K562 (cell line): ENCODE data around the gene SPRED2. TPM values are rescaled to one million over a fixed set of nuclear protein-coding genes. Genes with fewer than 3 reads are reported as not detected.
A peak's percentile ranks its signal among the peaks of the same experiment; 100 is the strongest.

ENCODE experiments used
- ARID1B ChIP-seq: fragments of 450-650 bp; IDR thresholded peaks from 2 replicates; pipeline ENCODE4 v1.6.1; 2016; ENCODE audit warnings: antibody characterized with exemption, mild to moderate bottlenecking, inconsistent platforms
- ARNT ChIP-seq, 2 experiments: fragments of 450-650 bp; IDR thresholded peaks; 2 replicates each; pipeline ENCODE4 v1.6.1; 2016; ENCODE audit warnings: mild to moderate bottlenecking in 1 of 2
- BRCA1 ChIP-seq, 2 experiments: fragments of 450-650 bp in 1 of 2; sonication (generic) in 1 of 2; formaldehyde crosslinking in 1 of 2; IDR thresholded peaks; 2 replicates each; pipeline versions ENCODE4 v1.5.0 to v1.6.1; 2017 to 2020; ENCODE audit warnings: mild to moderate bottlenecking in 1 of 2, missing genetic modification reagents in 1 of 2
- CEBPB ChIP-seq: fragments of 450-650 bp; IDR thresholded peaks from 2 replicates; pipeline ENCODE4 v1.6.1; 2016; ENCODE audit warnings: missing genetic modification characterization, missing compliant biosample characterization
- HDAC3 ChIP-seq: fragments of 450-650 bp; IDR thresholded peaks from 2 replicates; pipeline ENCODE4 v1.6.1; 2018; ENCODE audit warnings: borderline replicate concordance, mild to moderate bottlenecking, moderate library complexity; ENCODE audit not compliant: partially characterized antibody
- HIVEP1 ChIP-seq: fragments of 250-450 bp; sonication (Bioruptor Pico); IDR thresholded peaks from 2 replicates; pipeline ENCODE4 v1.4.0; 2020; ENCODE audit warnings: mild to moderate bottlenecking
- HNRNPK ChIP-seq: fragments of 200-400 bp; formaldehyde crosslinking; IDR thresholded peaks from one replicate; pipeline ENCODE4 v1.6.1; 2018; ENCODE audit warnings: mild to moderate bottlenecking, low read depth, low read length; ENCODE audit not compliant: poor library complexity, severe bottlenecking
- KLF10 ChIP-seq: fragments of 250-450 bp; sonication (Bioruptor Pico); IDR thresholded peaks from 2 replicates; pipeline ENCODE4 v1.6.1; 2021; ENCODE audit warnings: matching md5 sums
- NCOA6 ChIP-seq: fragments of 450-650 bp; IDR thresholded peaks from 2 replicates; pipeline ENCODE4 v1.6.1; 2017; ENCODE audit warnings: mild to moderate bottlenecking
- NRF1 ChIP-seq, 2 experiments: fragments of 450-650 bp; IDR thresholded peaks in 1 of 2; conservative IDR thresholded peaks in 1 of 2; 2 replicates each; pipeline ENCODE4 v1.6.1; 2014; ENCODE audit warnings: mild to moderate bottlenecking in 2 of 2
- RCOR1 ChIP-seq, 2 experiments: IDR thresholded peaks; 2 replicates each; pipeline ENCODE4 v1.6.1; 2012; ENCODE audit warnings: low read depth in 2 of 2, low read length in 2 of 2, borderline replicate concordance in 1 of 2, improper control_type of control experiment in 1 of 2
- THRAP3 ChIP-seq: fragments of 450-650 bp; IDR thresholded peaks from 2 replicates; pipeline ENCODE4 v1.6.1; 2016; ENCODE audit warnings: mild to moderate bottlenecking, inconsistent platforms, borderline replicate concordance
- YY1 ChIP-seq, 3 experiments: IDR thresholded peaks; 2 replicates each; pipeline ENCODE4 v1.6.1; 2011; ENCODE audit warnings: low read length in 2 of 3, mild to moderate bottlenecking in 2 of 3, moderate library complexity in 2 of 3, borderline replicate concordance in 1 of 3, control low read depth in 1 of 3, low read depth in 1 of 3; ENCODE audit not compliant: insufficient read depth in 3 of 3, insufficient replicate concordance in 2 of 3, control insufficient read depth in 1 of 3, insufficient read length in 1 of 3; ENCODE audit errors: extremely low read depth in 1 of 3
- ZNF124 ChIP-seq: sonication (generic); formaldehyde crosslinking; IDR thresholded peaks from 2 replicates; pipeline ENCODE4 v1.8.1; 2022; ENCODE audit warnings: missing genetic modification reagents
- polyA plus RNA-seq, 8 experiments: library from polyadenylated mRNA; depleted of rRNA in 4 of 8; stranded (reverse) in 5 of 8; unstranded in 3 of 8; fragments of >200 nt; fragmentation: Nextera tagmentation in 2 of 8; fragmentation: Illumina TruSeq in 1 of 8; extraction: Ambion mirVana in 2 of 8; extraction: Trizol in 1 of 8; gene quantifications; 2 replicates each; pipeline versions ENCODE4 v1.2.1 to v1.2.3, GENCODE V29; 2011 to 2014; ENCODE audit warnings: inconsistent platforms in 1 of 8, missing spikeins in 1 of 8
- total RNA-seq, 7 experiments: library from RNA; depleted of rRNA in 6 of 7; stranded (reverse); fragments of >200 nt in 6 of 7; fragmentation: Illumina TruSeq in 2 of 7; extraction: Trizol in 2 of 7; gene quantifications; 2 replicates each; pipeline versions ENCODE4 v1.2.1 to v1.2.3, GENCODE V29; 2011 to 2021; ENCODE audit warnings: low replicate concordance in 1 of 7
- TF ChIP-seq, protein P1 (sequence below): fragments of 450-650 bp; formaldehyde crosslinking; IDR thresholded peaks from 2 replicates; pipeline ENCODE4 v1.4.0; 2020; ENCODE audit warnings: mild to moderate bottlenecking, moderate library complexity
- TF ChIP-seq, protein P2 (sequence below): fragments of 450-650 bp; formaldehyde crosslinking; IDR thresholded peaks from 2 replicates; pipeline ENCODE4 v1.4.0; 2020; ENCODE audit warnings: mild to moderate bottlenecking, moderate library complexity
- TF ChIP-seq, protein P3 (sequence below): fragments of 250-450 bp; sonication (Bioruptor Pico); IDR thresholded peaks from 2 replicates; pipeline ENCODE4 v1.9.0; 2021; ENCODE audit warnings: mild to moderate bottlenecking, inconsistent platforms
- TF ChIP-seq, protein P4 (sequence below), 2 experiments: fragments of 450-650 bp in 1 of 2; sonication (generic) in 1 of 2; formaldehyde crosslinking in 1 of 2; IDR thresholded peaks in 1 of 2; conservative IDR thresholded peaks in 1 of 2; 2 replicates each; pipeline versions ENCODE4 v1.6.1 to v1.8.1; 2016 to 2023; ENCODE audit warnings: mild to moderate bottlenecking in 2 of 2, moderate library complexity in 2 of 2, inconsistent platforms in 1 of 2, missing genetic modification reagents in 1 of 2

SPRED2 gene
- total and polyA plus RNA-seq, 9 of the 15 experiments (the other 6 are each of a cell fraction or from before 2014, with no cell fraction given), result 4.6 to 50.8 (median 14.1) TPM

DNA sequence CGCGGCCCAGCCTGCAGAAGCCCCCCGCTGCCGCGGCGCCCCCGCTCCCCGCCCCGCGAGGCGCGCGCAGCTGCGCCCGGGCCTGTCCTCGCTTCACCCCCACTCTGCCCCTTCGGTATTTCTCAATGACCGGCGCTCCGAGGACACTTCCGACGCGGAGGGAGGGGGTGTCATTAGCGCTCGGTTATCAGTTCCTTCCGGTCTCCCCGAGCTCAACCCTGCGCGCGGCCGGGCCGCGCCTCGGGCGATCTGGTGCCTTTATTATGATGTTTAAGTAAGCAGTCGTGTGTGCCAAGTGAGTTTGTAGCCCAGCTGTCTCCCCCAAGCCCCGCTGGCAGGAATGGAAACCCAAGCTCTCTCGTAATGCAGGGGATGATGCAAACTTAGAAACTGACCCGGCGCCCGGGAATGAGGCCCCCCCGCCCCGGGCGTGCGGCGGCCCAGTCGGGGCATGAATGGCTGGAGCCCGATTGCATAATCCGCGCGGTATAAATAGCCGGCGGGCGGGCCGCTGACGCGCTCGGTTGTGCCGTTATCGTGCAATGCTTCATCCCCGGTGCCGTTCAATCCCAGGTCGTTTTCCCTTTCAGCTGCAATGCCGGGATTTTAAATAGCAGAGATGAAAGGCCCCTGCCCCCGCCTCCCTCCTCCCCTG is 3.9 kb upstream of the SPRED2 start (continued):
- TF ChIP-seq, protein P1, sequence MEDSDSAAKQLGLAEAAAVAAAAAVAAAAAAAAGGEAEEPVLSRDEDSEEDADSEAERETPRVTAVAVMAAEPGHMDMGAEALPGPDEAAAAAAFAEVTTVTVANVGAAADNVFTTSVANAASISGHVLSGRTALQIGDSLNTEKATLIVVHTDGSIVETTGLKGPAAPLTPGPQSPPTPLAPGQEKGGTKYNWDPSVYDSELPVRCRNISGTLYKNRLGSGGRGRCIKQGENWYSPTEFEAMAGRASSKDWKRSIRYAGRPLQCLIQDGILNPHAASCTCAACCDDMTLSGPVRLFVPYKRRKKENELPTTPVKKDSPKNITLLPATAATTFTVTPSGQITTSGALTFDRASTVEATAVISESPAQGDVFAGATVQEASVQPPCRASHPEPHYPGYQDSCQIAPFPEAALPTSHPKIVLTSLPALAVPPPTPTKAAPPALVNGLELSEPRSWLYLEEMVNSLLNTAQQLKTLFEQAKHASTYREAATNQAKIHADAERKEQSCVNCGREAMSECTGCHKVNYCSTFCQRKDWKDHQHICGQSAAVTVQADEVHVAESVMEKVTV (CRISPR knock-in tag), result peak; percentile 69
- TF ChIP-seq ZNF124 (CRISPR knock-in tag) (no peak), RCOR1 (IDR thresholded peaks at IDR 0.05; ENCODE audit: borderline replicate concordance in 1 of 2, low read depth in 2 of 2, low read length in 2 of 2) (peak in 1 of 2 experiments; percentile 75; a peak in 2 of 4 replicates), HDAC3 (peak; percentile 91), CEBPB (tag) (peak; percentile 100), YY1 (IDR thresholded peaks at IDR 0.05; ENCODE audit: borderline replicate concordance in 1 of 3, control insufficient read depth in 1 of 3, extremely low read depth in 1 of 3, insufficient read depth in 3 of 3, insufficient read length in 1 of 3, insufficient replicate concordance in 2 of 3, low read depth in 1 of 3, low read length in 2 of 3) (peak; percentile 10 to 80 (median 67)), ARID1B (peak; percentile 72), HIVEP1 (CRISPR knock-in tag) (0 out of 2 replicates have a peak, but pooled peaks have one; percentile 6), NRF1 (conservative IDR thresholded peaks at IDR 0.05 in 1 of 2, IDR thresholded peaks at IDR 0.05 in 1 of 2) (peak; percentile 60 to 68), NCOA6 (no peak), THRAP3 (no peak), KLF10 (CRISPR knock-in tag) (no peak), BRCA1 (IDR thresholded peaks at IDR 0.05) (no peak), BRCA1 (CRISPR knock-in tag; IDR thresholded peaks at IDR 0.05) (no peak), HNRNPK (no peak), ARNT (IDR thresholded peaks at IDR 0.05) (0 out of 4 replicates have a peak, but pooled peaks of 1 of the 2 experiments have one; percentile 59)
- TF ChIP-seq, protein P2, sequence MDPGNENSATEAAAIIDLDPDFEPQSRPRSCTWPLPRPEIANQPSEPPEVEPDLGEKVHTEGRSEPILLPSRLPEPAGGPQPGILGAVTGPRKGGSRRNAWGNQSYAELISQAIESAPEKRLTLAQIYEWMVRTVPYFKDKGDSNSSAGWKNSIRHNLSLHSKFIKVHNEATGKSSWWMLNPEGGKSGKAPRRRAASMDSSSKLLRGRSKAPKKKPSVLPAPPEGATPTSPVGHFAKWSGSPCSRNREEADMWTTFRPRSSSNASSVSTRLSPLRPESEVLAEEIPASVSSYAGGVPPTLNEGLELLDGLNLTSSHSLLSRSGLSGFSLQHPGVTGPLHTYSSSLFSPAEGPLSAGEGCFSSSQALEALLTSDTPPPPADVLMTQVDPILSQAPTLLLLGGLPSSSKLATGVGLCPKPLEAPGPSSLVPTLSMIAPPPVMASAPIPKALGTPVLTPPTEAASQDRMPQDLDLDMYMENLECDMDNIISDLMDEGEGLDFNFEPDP, result no peak
- TF ChIP-seq, protein P3, sequence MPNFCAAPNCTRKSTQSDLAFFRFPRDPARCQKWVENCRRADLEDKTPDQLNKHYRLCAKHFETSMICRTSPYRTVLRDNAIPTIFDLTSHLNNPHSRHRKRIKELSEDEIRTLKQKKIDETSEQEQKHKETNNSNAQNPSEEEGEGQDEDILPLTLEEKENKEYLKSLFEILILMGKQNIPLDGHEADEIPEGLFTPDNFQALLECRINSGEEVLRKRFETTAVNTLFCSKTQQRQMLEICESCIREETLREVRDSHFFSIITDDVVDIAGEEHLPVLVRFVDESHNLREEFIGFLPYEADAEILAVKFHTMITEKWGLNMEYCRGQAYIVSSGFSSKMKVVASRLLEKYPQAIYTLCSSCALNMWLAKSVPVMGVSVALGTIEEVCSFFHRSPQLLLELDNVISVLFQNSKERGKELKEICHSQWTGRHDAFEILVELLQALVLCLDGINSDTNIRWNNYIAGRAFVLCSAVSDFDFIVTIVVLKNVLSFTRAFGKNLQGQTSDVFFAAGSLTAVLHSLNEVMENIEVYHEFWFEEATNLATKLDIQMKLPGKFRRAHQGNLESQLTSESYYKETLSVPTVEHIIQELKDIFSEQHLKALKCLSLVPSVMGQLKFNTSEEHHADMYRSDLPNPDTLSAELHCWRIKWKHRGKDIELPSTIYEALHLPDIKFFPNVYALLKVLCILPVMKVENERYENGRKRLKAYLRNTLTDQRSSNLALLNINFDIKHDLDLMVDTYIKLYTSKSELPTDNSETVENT (CRISPR knock-in tag), result peak; percentile 56; the same call in 1 of the 2 replicates
- TF ChIP-seq, protein P4, sequence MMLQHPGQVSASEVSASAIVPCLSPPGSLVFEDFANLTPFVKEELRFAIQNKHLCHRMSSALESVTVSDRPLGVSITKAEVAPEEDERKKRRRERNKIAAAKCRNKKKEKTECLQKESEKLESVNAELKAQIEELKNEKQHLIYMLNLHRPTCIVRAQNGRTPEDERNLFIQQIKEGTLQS (IDR thresholded peaks at IDR 0.05), result peak; percentile 98
- TF ChIP-seq, protein P4 (CRISPR knock-in tag; conservative IDR thresholded peaks at IDR 0.05), result peak; percentile 94
